GM19099 (cell line): ENCODE measurements around the gene RAPGEFL1.

ENCODE experiments used
- POLR2A ChIP-seq: IDR thresholded peaks from 3 replicates; pipeline ENCODE4 v1.6.1; 2011; ENCODE audit warnings: low read depth; ENCODE audit not compliant: insufficient read length; ENCODE audit errors: extremely low read depth

The RAPGEFL1 gene

GRCh38 chr17:40224718-40225550 is 47.7 kb downstream of the RAPGEFL1 start:
- no peak for TF ChIP-seq POLR2A

GRCh38 chr17:40230670-40231069 is 53.4 kb downstream of the RAPGEFL1 start:
- no peak for TF ChIP-seq POLR2A

- TF ChIP-seq POLR2A: no peak
Measured at GRCh38 chr17:40241252-40241834, 64.1 kb downstream of the RAPGEFL1 start.

- no peak for TF ChIP-seq POLR2A
Measured at GRCh38 chr17:40242774-40243173, 65.5 kb downstream of the RAPGEFL1 start.

- TF ChIP-seq POLR2A: no peak
Measured at GRCh38 chr17:40243761-40244160, 66.5 kb downstream of the RAPGEFL1 start.

DNA sequence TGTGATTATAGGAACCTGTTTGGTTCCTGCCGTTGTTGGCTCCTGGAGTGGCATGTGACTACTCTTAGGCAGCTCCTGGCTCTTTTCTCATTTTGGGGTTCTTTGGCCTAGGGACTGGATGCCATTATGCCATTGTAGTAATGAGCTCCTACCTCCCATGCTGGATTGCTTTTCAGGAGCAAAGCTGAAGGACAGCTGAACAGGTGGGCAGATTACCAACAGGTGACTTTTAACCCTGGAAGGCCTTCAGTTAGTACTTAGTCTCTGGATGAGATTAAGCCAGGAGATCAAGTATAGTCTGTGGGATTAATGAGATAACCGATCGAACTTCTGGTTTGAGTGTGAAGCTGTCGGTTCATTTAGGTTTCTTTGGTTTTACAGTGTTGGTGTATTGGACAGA is 67.0 kb downstream of the RAPGEFL1 start:
- no peak for TF ChIP-seq POLR2A
